Measurements from ENCODE around the gene E2F1.
A peak's percentile ranks its signal among the peaks of the same experiment; 100 is the strongest.

E2F1 gene

DNA sequence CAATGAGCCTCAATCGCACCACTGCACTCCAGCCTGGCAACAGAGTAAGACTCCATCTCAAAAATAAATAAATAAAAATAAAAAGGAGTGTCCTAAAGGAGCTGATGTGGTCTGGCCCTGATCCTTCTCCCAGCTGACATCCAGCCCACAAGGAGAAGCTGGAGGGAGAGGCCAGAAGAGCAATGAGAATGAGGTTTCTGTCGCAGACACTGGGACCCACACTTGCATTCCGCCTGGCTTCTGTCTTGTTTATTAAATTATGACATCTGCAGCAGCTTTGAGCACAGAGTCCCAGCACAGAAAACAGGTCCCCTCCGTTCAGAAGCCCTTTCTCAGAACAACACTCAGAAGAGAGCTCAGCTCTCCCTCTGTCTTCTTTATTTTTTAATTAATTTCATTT, 10.3 kb upstream of the E2F1 start:
- H3K27ac ChIP-seq = no peak overlapping the region
- TF ChIP-seq, protein P1, sequence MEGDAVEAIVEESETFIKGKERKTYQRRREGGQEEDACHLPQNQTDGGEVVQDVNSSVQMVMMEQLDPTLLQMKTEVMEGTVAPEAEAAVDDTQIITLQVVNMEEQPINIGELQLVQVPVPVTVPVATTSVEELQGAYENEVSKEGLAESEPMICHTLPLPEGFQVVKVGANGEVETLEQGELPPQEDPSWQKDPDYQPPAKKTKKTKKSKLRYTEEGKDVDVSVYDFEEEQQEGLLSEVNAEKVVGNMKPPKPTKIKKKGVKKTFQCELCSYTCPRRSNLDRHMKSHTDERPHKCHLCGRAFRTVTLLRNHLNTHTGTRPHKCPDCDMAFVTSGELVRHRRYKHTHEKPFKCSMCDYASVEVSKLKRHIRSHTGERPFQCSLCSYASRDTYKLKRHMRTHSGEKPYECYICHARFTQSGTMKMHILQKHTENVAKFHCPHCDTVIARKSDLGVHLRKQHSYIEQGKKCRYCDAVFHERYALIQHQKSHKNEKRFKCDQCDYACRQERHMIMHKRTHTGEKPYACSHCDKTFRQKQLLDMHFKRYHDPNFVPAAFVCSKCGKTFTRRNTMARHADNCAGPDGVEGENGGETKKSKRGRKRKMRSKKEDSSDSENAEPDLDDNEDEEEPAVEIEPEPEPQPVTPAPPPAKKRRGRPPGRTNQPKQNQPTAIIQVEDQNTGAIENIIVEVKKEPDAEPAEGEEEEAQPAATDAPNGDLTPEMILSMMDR (conservative IDR thresholded peaks at IDR 0.05) = no peak

DNA sequence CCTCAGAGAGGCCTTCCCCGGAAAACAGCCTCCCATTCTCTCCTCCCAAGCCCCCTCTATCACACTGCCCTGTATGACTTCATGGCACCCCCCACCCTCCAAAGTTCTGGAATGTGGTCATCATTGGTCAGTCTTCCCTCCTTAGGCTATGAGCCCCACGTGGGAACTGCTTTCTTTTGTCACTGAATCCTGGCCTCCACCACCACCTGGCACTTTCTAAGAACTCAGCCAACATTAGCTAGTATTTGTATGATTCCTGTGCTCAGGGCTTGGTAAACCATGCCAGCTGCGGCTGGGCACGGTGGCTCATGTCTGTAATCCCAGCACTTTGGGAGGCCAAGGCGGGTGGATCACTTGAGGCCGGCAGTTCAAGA, 8.4 kb upstream of the E2F1 start:
- H3K27ac ChIP-seq = no peak overlapping the region
- TF ChIP-seq, protein P1 (conservative IDR thresholded peaks at IDR 0.05) = no peak

DNA sequence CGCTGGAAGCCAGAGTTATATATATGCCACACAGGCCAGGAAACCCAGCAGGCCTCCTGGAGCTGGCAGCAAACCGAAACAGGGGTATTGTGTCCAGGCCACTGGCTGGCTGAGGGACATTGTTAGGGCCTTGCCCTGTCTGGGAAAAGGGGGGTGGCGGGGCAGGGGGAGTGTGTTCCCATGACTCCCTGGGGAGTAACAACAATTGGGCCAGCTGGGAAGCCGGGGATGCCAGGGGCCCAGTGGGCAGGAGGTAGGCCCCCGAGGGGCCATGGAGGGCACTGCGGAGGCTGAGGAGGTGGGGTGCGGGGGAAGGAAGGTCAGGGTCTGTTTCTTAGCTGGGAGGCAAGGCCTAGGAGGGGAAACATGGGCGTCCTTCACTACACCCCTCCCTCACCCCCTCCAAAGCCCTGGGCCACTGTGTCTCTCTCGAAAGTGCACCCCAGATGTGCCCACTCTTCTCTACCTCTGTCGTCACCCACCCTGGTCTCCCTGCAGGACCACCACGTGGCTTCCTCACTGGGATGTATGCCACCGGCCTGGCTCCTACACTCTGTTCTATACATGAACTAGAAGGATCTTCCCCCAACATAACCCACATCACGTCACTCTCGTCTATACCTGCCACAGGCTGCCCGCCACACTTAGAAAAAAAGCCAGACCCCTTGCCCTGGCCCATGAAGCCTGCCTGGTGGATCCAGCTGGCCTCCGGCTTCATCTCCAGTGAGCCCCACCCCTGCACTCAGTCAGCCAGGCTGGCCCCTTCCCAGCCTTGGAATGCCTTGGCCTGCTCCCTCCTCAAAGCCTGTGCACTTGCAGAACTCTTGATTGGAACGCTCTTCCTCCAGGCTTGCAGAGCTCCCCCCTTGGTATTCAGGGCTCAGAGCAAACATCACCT, 7.8 kb upstream of the E2F1 start:
- H3K27ac ChIP-seq = no peak overlapping the region
- TF ChIP-seq, protein P1 (conservative IDR thresholded peaks at IDR 0.05) = no peak

DNA sequence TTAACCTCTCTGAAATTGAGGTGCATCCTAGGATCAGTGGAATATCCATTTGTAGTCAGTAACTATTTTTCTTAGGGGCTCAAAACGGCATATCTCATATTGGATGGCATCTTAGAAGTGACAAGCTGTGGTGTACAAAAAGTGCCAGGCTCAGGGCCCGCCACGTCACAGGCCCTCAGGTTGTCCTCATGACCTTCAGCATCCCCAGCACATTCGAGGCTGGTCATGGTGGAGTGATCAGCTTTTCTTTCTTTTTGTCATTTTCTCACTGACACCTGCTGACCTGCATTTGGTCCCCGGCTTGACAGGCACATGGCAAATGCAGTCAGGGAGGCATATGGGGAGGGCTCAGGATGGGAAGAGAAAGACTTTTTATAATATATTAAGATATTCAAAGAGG, 7.1 kb upstream of the E2F1 start:
- H3K27ac ChIP-seq = no peak overlapping the region
- TF ChIP-seq, protein P1 (conservative IDR thresholded peaks at IDR 0.05) = no peak

DNA sequence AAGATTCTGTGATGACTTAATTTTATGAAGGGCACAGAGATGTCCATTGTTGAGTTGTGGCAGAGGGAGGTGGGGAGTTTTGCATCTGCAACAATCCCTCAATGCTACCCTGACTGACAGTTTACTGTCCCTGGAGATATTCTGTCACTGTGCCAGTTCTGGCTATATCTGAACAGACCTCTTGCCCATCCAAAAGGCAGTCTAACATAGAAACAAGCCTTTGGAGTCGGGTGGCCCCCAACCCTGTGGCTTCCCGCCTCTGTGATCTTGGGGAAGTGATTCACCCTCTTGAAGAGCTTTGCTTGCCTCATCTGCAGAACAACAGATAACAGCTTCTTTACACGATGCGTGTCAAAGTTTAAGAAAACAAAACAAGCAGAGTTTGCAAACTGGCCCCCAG, 3.8 kb upstream of the E2F1 start:
- peak overlapping the region; percentile 92 for H3K27ac ChIP-seq
- TF ChIP-seq, protein P1 (conservative IDR thresholded peaks at IDR 0.05) = no peak

DNA sequence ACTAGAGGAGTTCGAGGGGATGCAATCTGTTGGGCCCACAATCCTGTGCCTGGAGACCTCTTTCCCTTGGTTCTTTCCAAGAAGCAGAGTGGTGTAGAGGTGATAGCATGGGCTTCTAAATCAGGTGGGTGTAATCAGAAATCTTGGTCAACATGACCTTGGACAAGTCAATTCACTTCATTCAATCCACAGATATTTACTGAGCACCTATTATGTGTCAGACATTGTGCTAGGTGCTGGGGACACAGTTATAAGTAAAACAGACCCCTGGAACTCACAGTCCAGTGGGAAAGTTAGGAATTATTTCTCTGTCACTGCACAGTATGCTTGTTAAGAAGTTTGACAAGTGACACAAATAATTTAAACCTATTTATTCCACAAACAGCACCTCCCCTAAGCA, 3.3 kb upstream of the E2F1 start:
- TF ChIP-seq, protein P1 (conservative IDR thresholded peaks at IDR 0.05) = no peak
- H3K27ac ChIP-seq = peak overlapping the region; percentile 92

DNA sequence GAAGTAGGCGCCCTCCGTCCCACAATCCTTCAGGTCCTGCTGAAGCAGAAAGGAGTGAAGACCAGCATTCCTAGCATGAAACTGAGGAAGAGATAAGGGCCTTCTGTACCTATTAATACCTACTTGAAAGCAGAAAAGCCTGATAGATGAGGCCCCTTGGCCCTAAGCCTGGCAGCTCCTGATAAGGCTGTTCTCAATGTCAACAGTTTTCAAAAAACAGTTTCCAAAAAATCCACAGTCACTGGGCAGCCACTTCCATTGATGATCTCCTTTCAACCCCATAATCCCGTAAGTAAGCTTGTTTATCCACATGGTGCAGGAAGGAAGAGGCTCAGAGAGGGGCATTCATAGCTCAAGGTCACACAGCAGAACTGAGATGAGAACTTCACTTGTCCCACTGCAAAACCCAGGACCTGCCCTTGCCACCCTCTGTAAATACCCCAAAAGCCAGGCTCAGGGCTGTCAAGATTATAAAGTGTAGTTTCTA, 2.8 kb upstream of the E2F1 start:
- TF ChIP-seq, protein P1 (conservative IDR thresholded peaks at IDR 0.05) = no peak
- H3K27ac ChIP-seq = peak overlapping the region; percentile 92

Data from VCaP (cell line).